ENCODE data around the gene HJURP.
A peak's percentile ranks its signal among the peaks of the same experiment; 100 is the strongest.

Gene HJURP

DNA sequence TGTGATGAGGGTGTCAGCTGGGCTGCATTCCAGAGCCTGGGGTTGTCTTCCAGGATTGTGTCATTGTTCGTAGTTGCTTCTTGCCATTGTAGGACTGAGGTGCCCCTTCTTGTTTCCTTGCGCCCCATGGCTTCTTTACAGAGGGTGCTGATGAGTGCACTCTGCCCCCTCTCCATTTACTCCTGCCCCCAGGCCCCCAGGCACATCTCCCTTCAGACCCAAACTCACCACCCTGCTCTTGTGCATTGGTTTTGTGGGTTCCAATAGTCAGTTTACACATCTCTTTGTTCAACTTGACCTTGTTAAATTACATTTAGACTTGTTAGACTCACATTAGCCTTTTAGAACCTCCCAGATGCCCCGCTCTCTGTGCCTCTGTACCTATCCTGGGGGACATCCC, 33.1 kb downstream of the HJURP start:
- H3K27me3 ChIP-seq (ENCODE audit: insufficient read depth, poor library complexity, severe bottlenecking), result no peaks in the 10 kb centered on the region
- TF ChIP-seq, protein P1, sequence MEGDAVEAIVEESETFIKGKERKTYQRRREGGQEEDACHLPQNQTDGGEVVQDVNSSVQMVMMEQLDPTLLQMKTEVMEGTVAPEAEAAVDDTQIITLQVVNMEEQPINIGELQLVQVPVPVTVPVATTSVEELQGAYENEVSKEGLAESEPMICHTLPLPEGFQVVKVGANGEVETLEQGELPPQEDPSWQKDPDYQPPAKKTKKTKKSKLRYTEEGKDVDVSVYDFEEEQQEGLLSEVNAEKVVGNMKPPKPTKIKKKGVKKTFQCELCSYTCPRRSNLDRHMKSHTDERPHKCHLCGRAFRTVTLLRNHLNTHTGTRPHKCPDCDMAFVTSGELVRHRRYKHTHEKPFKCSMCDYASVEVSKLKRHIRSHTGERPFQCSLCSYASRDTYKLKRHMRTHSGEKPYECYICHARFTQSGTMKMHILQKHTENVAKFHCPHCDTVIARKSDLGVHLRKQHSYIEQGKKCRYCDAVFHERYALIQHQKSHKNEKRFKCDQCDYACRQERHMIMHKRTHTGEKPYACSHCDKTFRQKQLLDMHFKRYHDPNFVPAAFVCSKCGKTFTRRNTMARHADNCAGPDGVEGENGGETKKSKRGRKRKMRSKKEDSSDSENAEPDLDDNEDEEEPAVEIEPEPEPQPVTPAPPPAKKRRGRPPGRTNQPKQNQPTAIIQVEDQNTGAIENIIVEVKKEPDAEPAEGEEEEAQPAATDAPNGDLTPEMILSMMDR (IDR thresholded peaks at IDR 0.05; ENCODE audit: poor library complexity, severe bottlenecking), result no peak
- DNase-seq (ENCODE audit: low spot score), result peak; percentile 2
- no peak overlapping the region for H3K4me3 ChIP-seq (ENCODE audit: severe bottlenecking)
- no peaks in the 10 kb centered on the region for H3K9me3 ChIP-seq (ENCODE audit: severe bottlenecking)
- H3K4me1 ChIP-seq (ENCODE audit: insufficient read depth, poor library complexity, severe bottlenecking), result no peaks in the 10 kb centered on the region
- H3K36me3 ChIP-seq (ENCODE audit: low read depth), result no peaks in the 10 kb centered on the region
- no peak overlapping the region for H3K27ac ChIP-seq (ENCODE audit: poor library complexity, severe bottlenecking)
- no peak for ATAC-seq (ENCODE audit: low read depth)

DNA sequence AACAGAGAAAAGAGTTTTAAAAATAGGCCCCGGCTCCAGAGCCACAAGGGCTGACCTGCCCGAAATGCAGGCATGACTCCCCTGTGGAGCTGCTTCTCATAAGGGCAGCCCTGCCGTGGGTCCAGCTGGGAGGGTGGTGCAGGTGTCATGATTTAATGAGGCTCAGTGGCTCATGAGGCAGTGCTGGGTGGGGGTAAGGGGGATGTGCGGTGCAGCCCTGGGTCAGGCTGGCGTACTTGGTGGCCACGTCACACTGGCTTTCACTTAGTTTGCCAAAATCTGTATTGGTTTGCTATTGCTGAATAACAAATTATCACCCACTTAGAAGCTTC, 33.6 kb downstream of the HJURP start:
- Histone ChIP-seq H3K9me3 (ENCODE audit: severe bottlenecking) (no peaks in the 10 kb centered on the region), H3K36me3 (ENCODE audit: low read depth) (no peaks in the 10 kb centered on the region), H3K27me3 (ENCODE audit: insufficient read depth, poor library complexity, severe bottlenecking) (no peaks in the 10 kb centered on the region), H3K4me3 (ENCODE audit: severe bottlenecking) (no peak overlapping the region), H3K27ac (ENCODE audit: poor library complexity, severe bottlenecking) (no peak overlapping the region), H3K4me1 (ENCODE audit: insufficient read depth, poor library complexity, severe bottlenecking) (no peaks in the 10 kb centered on the region)
- DNase-seq (ENCODE audit: low spot score), result peak; percentile 37
- TF ChIP-seq, protein P1 (IDR thresholded peaks at IDR 0.05; ENCODE audit: poor library complexity, severe bottlenecking), result no peak
- no peak for ATAC-seq (ENCODE audit: low read depth)

DNA sequence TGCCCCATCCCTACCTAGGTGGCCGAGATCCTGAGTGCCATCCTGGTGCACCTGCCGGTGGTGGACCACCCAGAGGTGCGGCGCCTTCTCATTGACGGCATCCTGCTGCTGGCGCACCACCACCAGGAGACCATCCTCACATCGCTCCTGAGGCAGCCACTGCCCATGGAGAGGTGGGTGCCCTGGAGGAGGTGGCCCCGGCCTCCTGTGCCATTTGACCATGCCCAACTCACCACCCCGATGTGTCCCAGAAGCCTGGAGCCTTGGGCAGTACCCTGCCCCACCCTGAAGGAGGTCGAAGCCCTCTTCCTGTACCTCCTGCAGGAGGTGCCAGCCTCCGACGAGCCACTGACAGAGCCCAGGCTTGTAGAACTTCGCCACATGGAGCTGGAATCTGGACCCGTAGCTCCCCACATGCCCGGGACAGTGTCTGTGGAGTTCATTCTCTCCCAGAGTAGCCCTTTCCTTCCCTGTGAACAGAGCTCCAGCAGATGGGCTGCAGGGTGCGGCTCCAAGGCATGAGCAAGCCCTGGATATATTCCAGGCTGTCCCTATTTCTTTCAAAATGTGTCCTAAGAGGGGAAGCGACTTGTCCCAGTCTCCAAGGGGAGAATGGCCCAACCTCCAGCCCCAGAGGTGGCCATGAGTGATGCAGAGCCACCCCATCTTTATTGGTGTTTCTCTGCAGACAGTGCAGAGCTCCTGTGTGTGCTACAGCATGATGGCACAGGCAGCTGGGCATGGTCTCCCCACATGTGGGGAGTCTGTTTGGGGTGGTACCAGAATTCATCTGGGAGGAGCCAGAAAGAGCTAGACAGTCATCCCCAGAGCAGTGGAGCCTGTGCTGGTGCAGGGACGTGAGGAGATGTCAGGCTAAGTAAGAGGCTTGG, 34.2 kb downstream of the HJURP start:
- Histone ChIP-seq H3K27ac (ENCODE audit: poor library complexity, severe bottlenecking) (no peak overlapping the region), H3K4me1 (ENCODE audit: insufficient read depth, poor library complexity, severe bottlenecking) (no peaks in the 10 kb centered on the region), H3K36me3 (ENCODE audit: low read depth) (no peaks in the 10 kb centered on the region), H3K27me3 (ENCODE audit: insufficient read depth, poor library complexity, severe bottlenecking) (no peaks in the 10 kb centered on the region), H3K4me3 (ENCODE audit: severe bottlenecking) (no peak overlapping the region), H3K9me3 (ENCODE audit: severe bottlenecking) (no peaks in the 10 kb centered on the region)
- DNase-seq (ENCODE audit: low spot score) (peak; percentile 38), ATAC-seq (ENCODE audit: low read depth) (no peak)
- TF ChIP-seq, protein P1 (IDR thresholded peaks at IDR 0.05; ENCODE audit: poor library complexity, severe bottlenecking), result no peak

DNA sequence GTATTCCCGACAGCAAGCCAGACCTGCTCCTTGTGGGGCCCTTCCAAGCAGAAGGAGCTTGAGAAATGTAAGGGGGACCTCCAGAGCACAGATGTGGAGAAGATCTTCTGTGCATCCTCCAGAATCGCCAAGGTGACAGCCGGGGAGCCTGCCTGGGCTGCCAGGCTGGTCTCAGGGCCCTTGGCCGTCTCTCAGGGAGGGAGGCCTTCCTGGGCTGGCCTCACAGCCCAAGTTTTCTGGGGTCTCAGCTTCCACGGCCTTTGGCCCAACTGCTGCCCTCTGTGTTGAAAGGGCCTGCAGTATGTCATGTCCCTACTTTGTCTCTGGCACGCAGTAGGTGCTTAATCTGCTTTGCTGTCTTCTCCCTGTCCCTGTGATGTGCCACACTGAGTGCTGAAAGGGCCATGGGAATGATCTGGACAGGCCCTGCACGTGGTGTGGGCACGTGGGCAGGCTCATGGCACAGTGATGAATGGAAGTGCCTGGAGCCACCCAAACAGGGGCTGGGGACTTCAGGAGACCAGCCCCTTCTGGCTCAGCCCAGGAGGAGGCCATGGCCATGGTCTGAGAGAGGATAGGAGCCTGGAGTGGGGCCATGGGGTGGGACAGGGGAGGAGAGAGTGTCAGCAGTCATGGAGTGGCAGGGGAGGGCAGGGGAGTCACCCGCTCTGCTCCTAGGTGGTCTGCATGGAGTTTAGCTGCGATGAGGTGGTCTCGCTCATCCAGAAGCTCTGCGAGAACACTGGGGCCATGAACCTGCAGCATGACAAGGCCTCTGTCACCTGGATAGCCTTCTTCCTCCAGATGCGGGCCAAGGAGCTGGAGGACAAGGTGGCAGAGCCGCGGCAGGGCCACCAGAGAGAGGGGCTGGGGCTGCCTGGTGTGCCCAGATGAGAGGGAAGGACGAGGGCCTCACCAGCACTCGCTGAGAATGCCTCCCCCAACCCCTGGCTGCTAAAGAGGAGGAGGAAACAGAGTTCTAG, 35.4 kb downstream of the HJURP start:
- Histone ChIP-seq H3K36me3 (ENCODE audit: low read depth) (no peaks in the 10 kb centered on the region), H3K4me3 (ENCODE audit: severe bottlenecking) (no peak overlapping the region), H3K9me3 (ENCODE audit: severe bottlenecking) (no peaks in the 10 kb centered on the region), H3K27ac (ENCODE audit: poor library complexity, severe bottlenecking) (no peak overlapping the region), H3K27me3 (ENCODE audit: insufficient read depth, poor library complexity, severe bottlenecking) (no peaks in the 10 kb centered on the region), H3K4me1 (ENCODE audit: insufficient read depth, poor library complexity, severe bottlenecking) (no peaks in the 10 kb centered on the region)
- TF ChIP-seq, protein P1 (IDR thresholded peaks at IDR 0.05; ENCODE audit: poor library complexity, severe bottlenecking), result no peak
- ATAC-seq (ENCODE audit: low read depth) (no peak), DNase-seq (ENCODE audit: low spot score) (peak; percentile 41)
